Measurements from ENCODE around the gene ABCB11. TPM values are rescaled to one million over a fixed set of nuclear protein-coding genes. Genes with fewer than 3 reads are reported as not detected.

The ABCB11 gene
- total RNA-seq, 1 experiment from 2014 or later, result not detected

GRCh38 chr2:168907940-168908662, 123.0 kb downstream of the ABCB11 start:
- POLR2A ChIA-PET (ENCODE audit: unreplicated experiment), result no interaction called here

DNA sequence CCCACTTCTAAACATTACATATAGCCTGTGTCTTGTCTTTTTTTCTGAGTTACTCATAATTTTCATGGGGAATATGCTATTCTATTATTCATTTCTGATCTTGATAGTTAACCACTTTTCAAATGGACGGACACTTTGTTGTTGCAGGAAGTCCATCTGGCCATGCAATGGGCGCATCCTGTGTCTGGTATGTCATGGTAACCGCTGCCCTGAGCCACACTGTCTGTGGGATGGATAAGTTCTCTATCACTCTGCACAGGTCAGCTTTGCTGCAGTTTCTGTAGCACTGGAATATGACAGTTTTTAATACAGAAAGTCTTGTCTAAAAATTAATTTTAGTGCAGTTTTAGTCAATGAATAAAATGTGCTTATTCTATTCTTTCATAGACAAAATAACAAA, 126.8 kb downstream of the ABCB11 start:
- TF ChIP-seq EZH2 (IDR thresholded peaks at IDR 0.05; ENCODE audit: low read depth), result no peak
- TF ChIP-seq CTCF (conservative IDR thresholded peaks at IDR 0.05), result no peak
- Histone ChIP-seq H3K4me2 (no peak overlapping the region), H3K4me3 (no peak overlapping the region), H3K79me2 (ENCODE audit: low read depth) (no peaks in the 10 kb centered on the region), H3K4me1 (replicated peaks; ENCODE audit: insufficient read depth) (no peaks in the 10 kb centered on the region), H4K20me1 (ENCODE audit: insufficient read depth) (no peaks in the 10 kb centered on the region), H3K9me3 (ENCODE audit: insufficient read depth, low read depth) (no peaks in the 10 kb centered on the region), H3K36me3 (ENCODE audit: low read depth) (no peaks in the 10 kb centered on the region), H2AFZ (no peak overlapping the region), H3K27me3 (ENCODE audit: insufficient read depth, low read depth) (no peaks in the 10 kb centered on the region), H3F3A (ENCODE audit: insufficient read depth, low read depth) (no peaks in the 10 kb centered on the region), H3K27ac (no peak overlapping the region), H3K9me2 (ENCODE audit: insufficient read depth) (no peaks in the 10 kb centered on the region)
- intact Hi-C loops (cut with micrococcal nuclease; ENCODE audit: unreplicated experiment), result no loop called here
- DNase-seq, result no peak
- ChIA-PET CTCF (no interaction called here), POLR2A (ENCODE audit: unreplicated experiment) (no interaction called here)
- no TSS peak for BruUV-seq (replicated peaks)

More at GRCh38 chr2:168907940-168908662, 123.0 kb downstream of the ABCB11 start:
- no peak overlapping the region for H3K4me3 ChIP-seq
- H3K36me3 ChIP-seq (ENCODE audit: low read depth), result no peaks in the 10 kb centered on the region
- no peaks in the 10 kb centered on the region for H3K27me3 ChIP-seq (ENCODE audit: insufficient read depth, low read depth)
- no peaks in the 10 kb centered on the region for H4K20me1 ChIP-seq (ENCODE audit: insufficient read depth)
- no peaks in the 10 kb centered on the region for H3K79me2 ChIP-seq (ENCODE audit: low read depth)
- H3K9me3 ChIP-seq (ENCODE audit: insufficient read depth, low read depth), result no peaks in the 10 kb centered on the region
- no peak overlapping the region for H3K4me2 ChIP-seq
- no peaks in the 10 kb centered on the region for H3F3A ChIP-seq (ENCODE audit: insufficient read depth, low read depth)
- TF ChIP-seq EZH2 (IDR thresholded peaks at IDR 0.05; ENCODE audit: low read depth) (no peak), CTCF (conservative IDR thresholded peaks at IDR 0.05) (no peak)
- BruUV-seq (replicated peaks), result no TSS peak
- CTCF ChIA-PET, result no interaction called here
- intact Hi-C loops (cut with micrococcal nuclease; ENCODE audit: unreplicated experiment), result no loop called here
- H3K4me1 ChIP-seq (replicated peaks; ENCODE audit: insufficient read depth), result no peaks in the 10 kb centered on the region
- no peak for DNase-seq
- no peaks in the 10 kb centered on the region for H3K9me2 ChIP-seq (ENCODE audit: insufficient read depth)
- no peak overlapping the region for H3K27ac ChIP-seq
- no peak overlapping the region for H2AFZ ChIP-seq

DNA sequence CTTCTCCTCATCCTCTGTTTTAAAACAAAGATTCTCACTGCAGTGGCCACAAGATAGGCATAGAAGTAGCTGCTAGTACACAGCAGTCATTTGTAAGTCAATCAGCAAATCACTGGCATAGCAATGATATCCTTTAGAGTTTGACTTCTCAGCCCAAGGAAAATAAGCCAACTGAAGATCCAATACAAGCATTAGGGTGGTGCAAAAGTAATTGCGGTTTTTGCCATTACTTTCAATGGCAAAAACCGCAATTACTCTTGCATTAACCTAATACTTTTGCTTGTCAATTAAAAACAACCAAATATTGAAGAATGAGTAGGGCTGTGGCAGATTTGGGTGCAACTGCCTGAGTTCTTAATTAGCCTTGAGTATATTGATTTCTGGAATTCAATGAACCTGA, 127.2 kb downstream of the ABCB11 start:
- no peaks in the 10 kb centered on the region for H3K27me3 ChIP-seq (ENCODE audit: insufficient read depth, low read depth)

More for the DNA sequence above, 127.2 kb downstream of the ABCB11 start:
- ChIA-PET CTCF (no interaction called here), POLR2A (ENCODE audit: unreplicated experiment) (no interaction called here)
- Histone ChIP-seq H3K9me3 (ENCODE audit: insufficient read depth, low read depth) (no peaks in the 10 kb centered on the region), H4K20me1 (ENCODE audit: insufficient read depth) (no peaks in the 10 kb centered on the region), H3K4me1 (replicated peaks; ENCODE audit: insufficient read depth) (no peaks in the 10 kb centered on the region), H3K27ac (no peak overlapping the region), H3F3A (ENCODE audit: insufficient read depth, low read depth) (no peaks in the 10 kb centered on the region), H3K4me2 (no peak overlapping the region), H3K79me2 (ENCODE audit: low read depth) (no peaks in the 10 kb centered on the region), H3K9me2 (ENCODE audit: insufficient read depth) (no peaks in the 10 kb centered on the region), H2AFZ (no peak overlapping the region), H3K36me3 (ENCODE audit: low read depth) (no peaks in the 10 kb centered on the region), H3K4me3 (no peak overlapping the region)
- intact Hi-C loops (cut with micrococcal nuclease; ENCODE audit: unreplicated experiment), result no loop called here
- BruUV-seq (replicated peaks), result no TSS peak
- DNase-seq, result no peak
- TF ChIP-seq EZH2 (IDR thresholded peaks at IDR 0.05; ENCODE audit: low read depth), result no peak
- no peak for TF ChIP-seq CTCF (conservative IDR thresholded peaks at IDR 0.05)
